Nephron progenitor cell (in vitro differentiated cells): Measurements from ENCODE around the gene LSS.

ENCODE experiments used
- DNase-seq: peaks from one replicate; pipeline ENCODE4 v3.0.0; 2021
- H3K27ac Mint-ChIP-seq: 2 replicates; pipeline ENCODE4 v1.8.0; 2021; ENCODE audit warnings: mild to moderate bottlenecking, moderate library complexity, mixed read lengths
- H3K27me3 Mint-ChIP-seq: 2 replicates; pipeline ENCODE4 v1.8.0; 2021; ENCODE audit warnings: mild to moderate bottlenecking, low read depth, mixed read lengths; ENCODE audit not compliant: poor library complexity
- H3K36me3 Mint-ChIP-seq: 2 replicates; pipeline ENCODE4 v1.8.0; 2021; ENCODE audit warnings: low read depth, mixed read lengths
- H3K4me1 Mint-ChIP-seq: 2 replicates; pipeline ENCODE4 v1.8.0; 2021; ENCODE audit warnings: mixed read lengths
- H3K4me3 Mint-ChIP-seq: 2 replicates; pipeline ENCODE4 v1.8.0; 2021; ENCODE audit warnings: mild to moderate bottlenecking, moderate library complexity, mixed read lengths
- H3K9me3 Mint-ChIP-seq: 2 replicates; pipeline ENCODE4 v1.8.0; 2021; ENCODE audit warnings: mild to moderate bottlenecking, moderate library complexity, mixed read lengths
- TF ChIP-seq, protein P1 (sequence below): fragments of 200-600 bp; sonication (generic); IDR thresholded peaks from 2 replicates; pipeline ENCODE4 v1.5.0; 2021; ENCODE audit warnings: antibody characterized with exemption

Gene LSS

DNA sequence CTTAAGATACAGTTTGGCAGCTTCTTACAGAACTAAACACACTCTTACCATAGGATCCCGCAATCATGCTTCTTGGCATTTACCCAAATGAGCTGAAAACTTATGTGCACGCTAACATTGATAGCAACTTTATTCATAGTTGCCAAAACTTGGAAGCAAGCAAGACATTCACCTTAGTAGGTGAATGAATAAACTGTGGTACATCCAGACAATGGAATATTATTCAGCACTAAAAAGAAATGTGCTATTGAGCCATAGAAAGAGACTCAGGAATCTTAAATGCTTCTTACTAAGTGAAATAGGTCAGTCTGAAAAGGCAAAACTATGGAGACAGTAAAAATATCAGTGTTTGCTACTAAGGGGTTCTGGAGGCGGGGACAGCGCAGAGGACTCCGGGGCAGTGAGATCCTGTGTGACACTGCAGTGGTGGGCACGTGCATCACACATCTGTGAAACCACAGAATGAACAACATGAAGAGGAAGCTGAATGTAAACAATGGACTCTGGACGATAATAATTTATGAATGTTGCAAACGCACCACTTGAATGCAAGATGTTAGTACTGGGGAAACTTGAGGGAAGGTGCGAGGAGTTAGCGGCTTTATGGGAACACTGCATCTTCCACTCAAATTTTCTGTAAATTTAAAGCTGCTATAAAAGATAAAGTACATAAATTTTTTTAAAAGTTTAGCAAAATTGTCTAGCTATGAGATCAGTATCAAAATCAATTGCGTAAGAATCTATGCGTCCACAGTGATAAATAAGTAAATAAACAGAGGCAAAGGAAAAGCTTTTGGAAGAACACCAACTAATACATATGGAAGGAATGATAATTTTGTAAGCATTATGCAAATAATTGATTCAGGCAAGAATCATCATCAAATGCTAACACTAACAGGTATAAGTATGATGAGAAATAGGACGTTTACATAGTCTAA is 28.9 kb downstream of the LSS start:
- Mint-ChIP-seq H3K4me1 (peaks cover 4% of the 10 kb centered on the region), H3K9me3 (peaks cover 15% of the 10 kb centered on the region), H3K27ac (peak overlapping the region; percentile 50), H3K27me3 (no peaks in the 10 kb centered on the region), H3K4me3 (no peak overlapping the region), H3K36me3 (peaks cover 91% of the 10 kb centered on the region)
- no peak for DNase-seq
- TF ChIP-seq, protein P1, sequence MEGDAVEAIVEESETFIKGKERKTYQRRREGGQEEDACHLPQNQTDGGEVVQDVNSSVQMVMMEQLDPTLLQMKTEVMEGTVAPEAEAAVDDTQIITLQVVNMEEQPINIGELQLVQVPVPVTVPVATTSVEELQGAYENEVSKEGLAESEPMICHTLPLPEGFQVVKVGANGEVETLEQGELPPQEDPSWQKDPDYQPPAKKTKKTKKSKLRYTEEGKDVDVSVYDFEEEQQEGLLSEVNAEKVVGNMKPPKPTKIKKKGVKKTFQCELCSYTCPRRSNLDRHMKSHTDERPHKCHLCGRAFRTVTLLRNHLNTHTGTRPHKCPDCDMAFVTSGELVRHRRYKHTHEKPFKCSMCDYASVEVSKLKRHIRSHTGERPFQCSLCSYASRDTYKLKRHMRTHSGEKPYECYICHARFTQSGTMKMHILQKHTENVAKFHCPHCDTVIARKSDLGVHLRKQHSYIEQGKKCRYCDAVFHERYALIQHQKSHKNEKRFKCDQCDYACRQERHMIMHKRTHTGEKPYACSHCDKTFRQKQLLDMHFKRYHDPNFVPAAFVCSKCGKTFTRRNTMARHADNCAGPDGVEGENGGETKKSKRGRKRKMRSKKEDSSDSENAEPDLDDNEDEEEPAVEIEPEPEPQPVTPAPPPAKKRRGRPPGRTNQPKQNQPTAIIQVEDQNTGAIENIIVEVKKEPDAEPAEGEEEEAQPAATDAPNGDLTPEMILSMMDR, result no peak

DNA sequence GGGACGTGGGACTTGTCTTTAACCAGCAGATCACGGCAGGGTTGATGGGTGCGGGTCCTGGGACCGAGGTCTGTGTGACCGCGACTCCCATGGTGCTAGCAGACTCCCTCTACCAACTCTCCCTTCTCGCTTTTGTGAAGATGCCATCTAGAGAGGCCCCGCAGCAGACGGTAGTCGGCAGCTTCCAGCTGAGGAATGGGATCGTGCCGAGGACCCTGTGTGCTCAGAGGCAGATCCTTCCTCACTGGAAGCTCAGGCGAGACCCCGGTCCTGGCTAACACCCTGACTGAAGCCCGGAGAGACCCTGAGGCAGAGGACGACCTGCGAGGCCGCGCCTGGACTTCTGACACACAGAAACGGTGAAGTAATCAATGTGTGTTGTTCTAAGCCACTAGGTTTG is 31.8 kb downstream of the LSS start:
- Mint-ChIP-seq H3K27ac (peak overlapping the region; percentile 69), H3K9me3 (peaks cover 15% of the 10 kb centered on the region), H3K4me3 (no peak overlapping the region), H3K36me3 (peaks cover 81% of the 10 kb centered on the region), H3K4me1 (peaks cover 6% of the 10 kb centered on the region), H3K27me3 (no peaks in the 10 kb centered on the region)
- TF ChIP-seq, protein P1, result no peak
- DNase-seq, result no peak

DNA sequence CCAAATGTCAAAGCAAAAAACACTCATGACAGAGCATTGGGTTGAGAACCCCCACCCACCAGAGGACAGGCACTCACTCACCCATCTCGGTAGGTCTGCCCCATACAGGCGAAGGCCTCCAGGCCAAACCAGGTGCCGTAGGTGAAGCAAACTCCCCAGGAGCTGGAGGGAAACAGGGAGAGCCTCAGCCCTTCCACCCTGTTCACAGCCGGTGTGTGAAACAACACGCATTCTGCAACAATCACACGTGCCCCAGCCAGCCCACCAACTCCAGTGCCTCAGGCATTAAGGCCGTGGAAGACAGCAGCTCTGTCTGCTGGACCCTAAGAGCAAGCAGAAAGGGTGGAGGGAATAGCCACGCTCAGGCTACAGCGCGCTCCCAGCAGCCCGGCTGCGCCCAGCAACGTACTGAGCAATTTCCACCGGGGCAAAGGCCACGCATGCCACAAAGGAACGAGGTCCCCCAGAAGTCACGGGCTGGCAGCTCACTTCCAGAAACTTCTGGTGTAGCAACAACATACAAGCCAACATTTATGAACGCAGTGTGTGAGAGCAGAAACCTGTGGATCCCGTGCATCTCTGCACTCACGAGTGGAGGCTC is 32.9 kb downstream of the LSS start:
- TF ChIP-seq, protein P1, result no peak
- H3K27me3 Mint-ChIP-seq, result no peaks in the 10 kb centered on the region
- no peak overlapping the region for H3K4me3 Mint-ChIP-seq
- peaks cover 12% of the 10 kb centered on the region for H3K9me3 Mint-ChIP-seq
- H3K27ac Mint-ChIP-seq, result peak overlapping the region; percentile 78
- H3K4me1 Mint-ChIP-seq, result peaks cover 16% of the 10 kb centered on the region
- DNase-seq, result no peak
- peaks cover 83% of the 10 kb centered on the region for H3K36me3 Mint-ChIP-seq

DNA sequence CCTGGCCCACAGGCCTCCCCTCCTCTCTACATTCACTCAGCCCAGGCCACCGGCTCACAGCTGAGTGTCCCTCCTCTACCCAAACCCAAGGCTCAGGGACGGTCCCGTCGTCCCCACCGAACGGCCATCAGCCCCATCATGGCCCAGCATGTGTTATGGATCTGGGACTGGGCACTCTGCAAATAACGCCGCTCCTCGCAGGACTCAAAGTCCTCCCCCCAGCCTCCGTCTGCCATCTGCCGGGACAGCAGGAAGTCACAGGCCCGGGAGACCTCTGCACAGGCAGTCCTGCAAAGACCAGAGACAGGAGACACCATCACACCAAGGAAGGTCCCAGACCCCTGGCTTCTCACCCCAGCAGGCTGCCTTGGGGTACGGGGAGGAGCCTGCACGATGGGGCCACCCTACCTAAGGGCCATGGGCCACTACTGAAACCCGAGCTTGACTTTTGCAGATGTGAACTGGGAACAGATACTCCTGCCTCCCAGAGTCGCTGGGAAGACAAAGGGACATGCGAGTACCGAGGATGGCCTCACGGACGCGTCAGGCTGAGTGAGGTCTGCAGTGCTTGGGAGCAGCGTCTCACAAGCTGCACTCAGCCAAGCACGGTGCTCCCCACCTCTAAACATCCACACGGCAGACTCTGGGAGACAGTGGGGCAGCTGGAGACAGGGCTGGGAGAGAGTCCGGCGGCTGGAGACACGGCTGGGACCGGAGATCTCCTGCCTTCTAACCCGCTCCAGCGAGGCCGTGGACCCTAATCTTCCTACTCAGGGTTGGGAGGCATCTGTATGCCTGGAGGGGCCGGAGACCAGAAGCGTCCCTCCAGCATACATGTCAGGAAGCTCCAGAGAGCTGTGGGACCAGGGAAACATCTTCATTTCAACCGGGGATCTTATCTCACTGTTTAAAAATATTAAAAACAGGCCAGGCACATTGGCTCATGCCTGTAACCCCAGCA is 33.9 kb downstream of the LSS start:
- DNase-seq, result no peak
- TF ChIP-seq, protein P1, result no peak
- Mint-ChIP-seq H3K27ac (peak overlapping the region; percentile 78), H3K36me3 (peaks cover 75% of the 10 kb centered on the region), H3K9me3 (peaks cover 2% of the 10 kb centered on the region), H3K4me1 (peaks cover 25% of the 10 kb centered on the region), H3K27me3 (no peaks in the 10 kb centered on the region), H3K4me3 (no peak overlapping the region)

DNA sequence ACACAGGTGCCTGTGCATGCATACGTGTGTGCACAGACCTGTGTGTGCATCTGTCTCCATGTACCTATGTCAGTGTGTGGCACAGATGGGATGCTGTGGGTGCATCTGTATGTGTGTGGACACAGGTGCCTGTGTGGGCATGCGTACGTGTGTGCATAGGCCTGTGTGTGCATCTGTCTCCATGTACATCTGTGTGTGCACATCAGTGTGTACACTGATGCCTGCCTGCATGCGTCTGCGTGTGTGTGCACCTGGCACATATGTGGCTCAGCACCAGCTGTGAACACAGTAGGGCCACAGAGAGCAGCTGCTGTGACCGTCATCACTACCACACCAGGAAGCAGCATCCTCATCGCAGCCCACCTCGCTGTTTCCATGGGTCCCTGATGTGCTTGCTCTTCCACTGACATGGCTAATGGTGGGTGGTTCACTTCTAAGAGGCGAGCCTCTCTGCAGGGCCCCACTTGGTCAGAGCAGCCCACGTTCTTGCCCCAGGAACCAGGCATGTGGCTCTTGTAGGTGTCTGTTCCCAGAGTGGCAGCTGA is 34.7 kb downstream of the LSS start:
- Mint-ChIP-seq H3K9me3 (no peaks in the 10 kb centered on the region), H3K27ac (no peak overlapping the region), H3K4me1 (peaks cover 32% of the 10 kb centered on the region), H3K36me3 (peaks cover 68% of the 10 kb centered on the region), H3K27me3 (no peaks in the 10 kb centered on the region), H3K4me3 (no peak overlapping the region)
- no peak for DNase-seq
- TF ChIP-seq, protein P1, result no peak
